ENCODE data around the gene NFYB.
A peak's percentile ranks its signal among the peaks of the same experiment; 100 is the strongest.

NFYB gene

DNA sequence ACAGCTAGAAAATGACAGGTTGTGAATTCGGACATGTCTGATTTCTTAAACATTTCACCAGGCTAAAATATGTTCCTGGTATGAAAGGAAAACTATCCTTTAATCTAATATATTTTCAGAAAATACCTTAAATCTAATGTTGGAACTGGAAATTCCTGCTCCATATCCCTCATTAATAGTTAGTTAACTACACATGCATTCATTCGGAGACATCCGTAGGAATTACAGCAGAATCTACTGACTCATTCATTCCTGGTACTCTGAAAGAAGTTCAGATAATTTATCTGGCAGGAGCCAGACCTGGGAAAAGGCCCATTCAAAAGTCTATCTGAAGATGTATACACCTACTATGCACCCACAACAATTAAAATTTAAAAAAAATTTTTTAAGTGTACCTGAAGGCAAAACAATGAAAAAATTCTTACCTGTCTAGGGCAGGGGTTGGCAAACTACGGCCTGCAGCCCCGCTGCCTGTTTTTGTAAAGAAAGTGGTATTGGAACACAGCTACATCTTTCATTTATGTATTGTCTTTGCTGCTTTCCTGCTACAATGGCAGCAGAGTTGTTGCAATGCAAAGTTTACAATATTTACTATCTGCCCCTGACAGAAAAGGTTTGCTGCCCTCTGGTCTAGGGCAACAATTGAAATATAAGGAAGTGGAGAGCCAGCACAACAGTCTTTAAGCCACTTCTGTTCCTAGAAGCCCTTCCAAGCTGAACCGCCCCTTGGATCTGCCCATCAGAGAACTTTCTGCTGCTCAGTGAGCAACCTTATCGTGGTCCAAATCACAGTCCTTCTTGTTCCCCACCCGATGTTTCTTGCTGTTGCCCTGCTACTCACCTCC, 17.9 kb upstream of the NFYB start:
- DNase-seq (ENCODE audit: low read depth), result no peak

DNA sequence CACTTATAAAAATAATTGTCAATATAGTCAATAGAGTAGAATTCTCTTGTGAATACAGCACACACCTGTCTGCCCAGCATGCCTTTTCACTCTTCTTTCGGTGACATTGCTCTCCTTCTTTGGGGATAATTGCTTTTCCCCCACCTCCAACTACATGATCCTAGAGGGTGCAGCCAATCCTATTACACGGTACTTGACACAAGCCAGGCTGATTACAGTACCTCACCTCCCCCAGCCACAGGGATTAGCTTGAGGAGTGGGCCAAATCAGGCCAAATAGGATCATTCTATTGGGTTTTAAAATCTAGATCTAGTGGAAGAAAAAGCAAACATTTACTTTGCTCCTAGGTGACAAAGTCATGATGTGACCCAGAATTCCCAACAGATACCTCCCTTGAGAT, 16.8 kb upstream of the NFYB start:
- no peak for DNase-seq (ENCODE audit: low read depth)

DNA sequence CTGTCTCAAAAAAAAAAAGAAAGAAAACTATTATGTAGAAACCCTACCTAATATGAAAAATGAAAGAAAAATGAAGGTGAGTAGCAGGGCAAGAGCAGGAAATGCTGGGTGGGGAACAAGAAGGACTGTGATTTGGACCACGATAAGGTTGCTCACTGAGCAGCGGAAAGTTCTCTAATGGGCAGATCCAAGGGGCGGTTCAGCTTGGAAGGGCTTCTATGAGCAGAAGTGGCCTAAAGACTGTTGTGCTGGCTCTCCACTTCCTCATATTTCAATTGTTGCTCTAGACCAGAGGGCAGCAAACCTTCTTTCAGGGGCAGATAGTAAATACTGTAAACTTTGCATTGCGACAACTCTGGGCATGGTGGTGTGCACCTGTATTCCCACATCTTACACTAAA, 16.3 kb upstream of the NFYB start:
- DNase-seq (ENCODE audit: low read depth), result no peak

DNA sequence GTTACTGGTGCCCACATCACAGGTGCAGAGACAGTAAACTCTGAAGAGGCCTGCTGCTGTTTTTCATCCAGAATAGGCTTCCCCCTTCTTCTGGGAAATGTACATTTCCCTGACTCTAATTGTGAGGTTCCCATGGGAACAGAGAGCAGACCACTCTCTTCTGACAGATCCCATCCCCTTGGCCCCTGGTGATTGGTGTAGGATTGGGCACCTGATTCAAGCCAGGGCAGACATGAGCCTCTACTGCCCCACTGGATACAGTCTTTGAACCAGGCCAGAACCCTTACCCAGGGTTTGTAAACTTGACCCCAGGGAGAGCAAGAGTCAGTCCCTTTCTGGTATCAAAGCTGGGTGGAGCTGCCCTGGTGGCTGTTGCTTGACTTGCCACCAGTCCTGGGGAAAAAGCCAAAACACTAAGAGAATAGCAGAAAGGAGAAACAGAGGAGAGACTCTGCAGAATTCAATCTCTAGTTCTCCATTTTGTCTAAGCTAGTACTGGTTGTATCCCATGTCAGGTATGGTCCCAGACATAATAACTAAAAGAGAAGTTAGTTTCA, 14.8 kb upstream of the NFYB start:
- no peak for DNase-seq (ENCODE audit: low read depth)

DNA sequence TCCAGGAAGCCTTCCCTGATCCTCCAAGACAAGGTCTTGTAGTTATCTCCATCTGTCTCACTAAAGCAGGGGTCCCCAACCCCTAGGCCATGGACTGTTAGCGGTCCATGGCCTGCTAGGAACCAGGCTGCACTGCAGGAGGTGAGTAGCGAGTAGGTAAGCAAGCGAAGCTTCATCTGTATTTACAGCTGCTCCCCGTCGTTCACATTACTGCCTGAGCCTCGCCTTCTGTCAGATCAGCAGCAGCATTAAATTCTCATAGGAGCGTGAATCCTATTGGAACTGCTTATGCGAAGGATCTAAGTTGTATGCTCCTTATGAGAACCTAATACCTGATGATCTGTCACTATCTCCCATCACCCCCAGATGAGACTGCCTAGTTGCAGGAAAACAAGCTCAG, 12.4 kb upstream of the NFYB start:
- DNase-seq (ENCODE audit: low read depth), result no peak

DNA sequence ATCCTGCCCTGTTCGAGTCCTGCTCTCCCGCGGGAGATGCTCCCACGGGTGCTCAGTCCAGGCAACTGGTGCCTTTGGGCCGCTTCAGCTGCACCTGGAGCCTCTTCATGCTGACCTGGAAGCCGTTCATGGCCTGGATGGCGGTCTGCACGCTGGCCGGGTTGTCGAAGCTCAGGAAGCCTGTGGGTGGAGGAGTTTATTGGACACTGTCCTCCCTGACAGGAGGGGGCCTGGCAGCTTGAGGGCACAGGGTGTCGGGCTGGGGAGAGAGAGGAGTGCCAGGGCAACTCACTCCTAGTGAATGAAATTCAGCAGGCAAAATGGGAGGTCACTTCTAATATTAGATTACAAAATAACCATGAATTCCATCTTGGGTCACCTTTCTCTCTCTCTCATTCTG, 9.3 kb upstream of the NFYB start:
- no peak for DNase-seq (ENCODE audit: low read depth)

DNA sequence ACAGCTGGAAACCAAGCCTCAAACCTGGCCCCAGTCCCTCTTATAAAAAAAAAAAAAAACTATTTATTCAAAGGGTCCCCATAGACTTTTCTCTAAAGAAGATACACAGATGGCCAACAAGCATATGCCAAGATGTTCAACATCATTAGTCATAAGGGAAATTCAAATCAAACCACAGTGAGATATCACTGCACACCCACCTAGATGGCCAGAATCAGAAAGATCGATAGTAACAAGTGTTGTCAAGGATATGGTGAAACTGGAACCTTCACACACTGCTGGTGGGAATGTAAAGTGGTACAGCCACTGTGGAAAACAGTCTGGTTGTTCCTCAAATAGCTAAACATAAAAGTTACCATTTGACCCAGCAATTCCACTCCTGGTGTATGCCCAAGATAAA, 5.9 kb upstream of the NFYB start:
- DNase-seq (ENCODE audit: low read depth), result no peak

DNA sequence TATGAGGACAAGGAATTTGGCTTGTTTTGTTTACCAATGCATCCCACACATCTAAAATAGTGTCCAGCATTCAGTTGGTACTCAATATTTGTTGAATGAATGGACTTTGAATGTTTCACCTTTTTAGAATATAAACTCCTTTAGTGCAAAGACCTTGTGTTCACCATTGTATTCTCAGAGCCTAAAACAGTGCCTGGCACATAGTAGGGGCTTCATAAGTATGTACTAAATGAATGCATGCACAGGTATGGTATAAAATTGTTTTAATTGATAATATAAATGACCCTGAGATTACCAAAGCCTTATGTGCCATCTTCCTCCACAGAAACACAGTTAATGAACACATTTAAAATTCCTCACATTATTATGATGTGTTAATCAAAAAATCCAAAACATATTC, 5.0 kb upstream of the NFYB start:
- DNase-seq (ENCODE audit: low read depth), result no peak

DNA sequence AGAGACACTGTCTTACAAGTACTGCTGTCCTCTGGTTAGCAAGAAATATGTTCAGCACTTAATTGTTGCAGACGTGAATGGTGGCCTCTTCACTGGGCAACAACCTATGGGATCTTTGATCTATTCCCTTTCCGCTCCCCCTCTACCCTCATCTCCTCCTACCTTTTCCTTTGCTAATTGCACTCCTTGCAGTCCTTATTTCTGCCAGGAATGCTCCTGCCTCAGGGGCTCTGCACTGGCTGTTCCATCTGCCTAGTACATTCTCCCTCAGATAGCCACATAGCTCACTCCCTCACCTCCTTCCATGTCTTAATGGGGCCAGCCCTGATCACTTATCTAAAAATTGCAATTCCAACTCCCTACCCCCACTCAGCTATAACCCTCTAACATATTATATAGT, 4.5 kb upstream of the NFYB start:
- no peak for DNase-seq (ENCODE audit: low read depth)

DNA sequence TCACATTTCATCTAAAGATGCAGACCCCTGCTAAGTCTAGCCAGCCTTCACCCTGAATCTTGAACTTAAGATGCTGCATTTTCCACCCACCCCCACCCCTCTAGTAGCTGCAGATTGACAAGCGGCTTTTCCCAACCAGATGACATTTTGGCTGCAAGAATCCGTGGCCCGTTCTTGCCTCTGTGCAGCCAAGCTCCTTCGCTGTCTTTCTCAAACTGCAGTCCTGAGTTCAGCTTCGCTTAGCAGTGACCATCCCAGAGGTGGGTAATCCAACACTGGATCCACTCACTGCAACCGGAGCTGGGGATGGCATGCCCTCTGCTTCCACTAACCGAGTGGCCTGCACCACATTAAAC, 765 bp upstream of the NFYB start:
- DNase-seq (ENCODE audit: low read depth), result no peak

DNA sequence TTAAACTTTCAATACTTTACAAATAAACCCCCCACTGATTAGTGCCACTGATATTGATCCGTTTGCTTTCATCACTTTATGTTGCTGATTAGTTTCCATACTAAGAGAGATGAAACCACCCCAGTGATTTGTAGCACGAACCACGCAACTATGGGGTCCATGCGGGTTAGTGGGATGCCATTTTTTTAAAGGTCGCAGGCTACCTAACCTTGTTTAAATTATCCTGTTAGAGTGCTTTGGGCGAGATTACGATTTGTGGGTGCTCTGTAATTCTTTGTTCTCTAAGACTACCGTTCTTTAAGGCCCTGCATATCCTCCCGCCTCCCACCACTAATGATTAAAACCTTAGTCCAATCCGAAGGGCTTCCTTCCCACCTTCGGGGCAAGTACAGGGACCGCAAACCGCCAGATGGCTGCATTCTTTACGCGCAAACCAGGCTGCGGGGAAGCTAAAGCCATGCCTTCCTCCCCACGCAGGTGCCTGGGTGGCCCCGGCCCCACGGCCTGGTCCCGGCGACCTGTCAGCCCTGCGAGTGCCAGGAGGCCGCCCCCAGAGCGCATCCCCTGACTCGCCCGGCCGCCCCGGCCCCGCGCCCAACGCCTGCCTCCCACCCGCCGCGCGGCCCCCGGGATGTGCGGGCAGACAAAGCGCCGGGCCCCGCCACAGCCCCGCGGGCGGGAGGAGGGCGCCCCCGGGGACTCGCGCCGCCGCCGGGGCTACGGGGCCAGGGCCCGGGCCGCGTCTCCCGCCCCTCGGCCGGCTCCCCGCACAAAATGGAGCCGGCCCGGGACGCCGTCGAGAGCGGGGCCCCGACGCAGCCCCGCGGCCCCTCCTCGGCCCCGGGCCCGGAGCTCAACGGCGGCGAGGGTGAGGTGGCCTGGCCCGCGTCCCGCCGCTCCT, 759 bp downstream of the NFYB start:
- peak; percentile 80 for DNase-seq (ENCODE audit: low read depth)

DNA sequence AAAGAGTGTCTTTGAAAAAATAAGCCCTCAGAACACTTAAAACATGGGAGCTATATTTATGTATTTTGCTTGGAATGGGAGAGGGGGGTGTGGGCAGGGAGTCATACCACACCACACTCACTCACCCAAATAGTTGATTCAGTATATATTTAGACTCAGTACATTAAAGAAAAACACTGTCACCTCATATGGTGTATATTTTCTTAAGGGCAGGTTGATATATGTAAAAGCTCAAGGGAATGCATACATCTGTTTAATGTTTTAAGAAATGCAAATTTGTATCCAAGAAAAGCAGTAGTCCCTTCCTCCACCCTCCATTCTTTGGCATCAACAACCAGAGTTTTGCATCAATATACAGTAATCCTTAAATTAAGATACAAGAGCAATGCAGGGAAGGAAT, 1.4 kb downstream of the NFYB start:
- peak; percentile 50 for DNase-seq (ENCODE audit: low read depth)

DNA sequence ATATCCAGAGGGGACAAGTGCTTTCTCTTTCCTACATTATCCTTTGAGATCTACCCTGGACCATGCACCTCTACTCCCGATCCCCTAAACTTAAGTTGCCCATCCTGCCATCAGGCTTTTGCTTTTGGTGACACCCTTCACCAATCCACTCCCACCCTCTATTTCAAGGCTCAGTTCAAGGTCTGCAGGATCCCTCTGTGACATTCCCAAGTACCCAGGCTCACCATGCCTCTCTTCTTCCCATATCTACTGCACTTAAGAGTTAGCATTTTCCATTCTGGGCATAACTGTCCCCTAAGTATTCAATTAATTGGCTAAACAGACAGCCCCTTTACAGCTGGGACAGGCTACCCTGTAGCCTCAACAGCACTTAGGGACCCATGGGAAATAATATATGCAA, 3.1 kb downstream of the NFYB start:
- no peak for DNase-seq (ENCODE audit: low read depth)

DNA sequence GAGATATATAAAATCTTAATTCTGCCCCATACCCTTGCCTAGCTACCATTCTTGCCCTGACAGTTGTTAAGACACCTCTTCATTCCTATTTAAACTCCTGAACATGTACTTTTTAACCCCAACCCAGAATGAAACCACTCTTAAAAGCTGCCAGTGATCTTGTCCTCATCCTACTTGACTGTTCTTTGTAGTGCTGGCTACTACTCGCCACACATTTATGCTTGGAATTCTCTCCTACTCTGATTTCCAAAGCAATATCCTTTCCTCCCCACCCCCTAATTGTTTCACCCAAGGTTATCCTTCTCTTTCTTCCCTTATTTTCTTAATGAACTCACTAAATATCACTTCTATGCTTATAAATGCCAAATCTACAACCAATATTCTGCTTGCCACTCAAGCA, 4.1 kb downstream of the NFYB start:
- DNase-seq (ENCODE audit: low read depth), result peak; percentile 33

DNA sequence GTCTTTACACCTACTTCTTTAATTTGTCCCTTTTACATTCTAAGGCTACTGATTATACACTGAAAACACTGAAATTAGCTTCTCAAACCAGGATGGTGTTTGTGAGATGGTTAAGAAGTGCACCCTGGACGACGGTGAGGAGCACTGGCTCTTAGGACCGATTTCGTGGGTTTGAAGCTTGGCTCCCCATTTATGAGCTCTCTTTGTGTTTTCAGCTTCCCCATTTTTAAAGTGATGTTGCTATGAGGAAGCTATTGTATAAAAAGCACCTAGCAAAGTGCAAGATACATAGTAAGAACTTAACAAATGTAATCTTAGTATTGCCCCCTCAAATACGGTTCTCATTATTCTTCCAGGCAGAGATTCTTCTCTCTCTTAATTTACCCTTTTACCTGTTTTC, 4.7 kb downstream of the NFYB start:
- DNase-seq (ENCODE audit: low read depth), result no peak

DNA sequence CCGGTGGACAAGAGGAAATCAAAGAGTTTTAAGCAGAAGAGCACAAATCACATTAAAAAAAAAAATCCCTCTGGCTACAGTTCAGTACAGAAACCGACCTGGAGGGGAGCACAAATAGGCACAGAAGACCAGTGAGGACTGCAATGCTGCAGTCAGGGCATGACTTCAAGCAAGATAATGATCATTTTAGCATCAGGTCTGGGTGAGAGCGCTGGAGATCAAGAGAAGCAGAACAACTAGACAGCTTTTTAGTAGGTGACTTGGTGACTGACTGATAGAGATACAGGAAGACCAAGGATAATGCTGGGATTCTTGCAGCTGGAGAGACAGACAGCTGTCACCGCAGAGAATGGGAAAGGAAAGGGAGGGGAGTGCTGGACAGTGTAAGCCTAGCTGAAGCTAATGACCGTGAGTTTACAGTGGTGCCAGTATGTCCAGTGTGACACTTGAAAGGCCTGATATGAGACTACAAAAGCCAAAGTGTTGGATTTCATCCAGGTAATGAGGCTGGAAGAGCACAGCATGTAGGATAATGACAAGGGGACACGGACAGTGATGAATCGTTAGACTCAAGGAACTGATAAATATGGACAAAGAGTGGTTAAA, 5.6 kb downstream of the NFYB start:
- DNase-seq (ENCODE audit: low read depth), result no peak

DNA sequence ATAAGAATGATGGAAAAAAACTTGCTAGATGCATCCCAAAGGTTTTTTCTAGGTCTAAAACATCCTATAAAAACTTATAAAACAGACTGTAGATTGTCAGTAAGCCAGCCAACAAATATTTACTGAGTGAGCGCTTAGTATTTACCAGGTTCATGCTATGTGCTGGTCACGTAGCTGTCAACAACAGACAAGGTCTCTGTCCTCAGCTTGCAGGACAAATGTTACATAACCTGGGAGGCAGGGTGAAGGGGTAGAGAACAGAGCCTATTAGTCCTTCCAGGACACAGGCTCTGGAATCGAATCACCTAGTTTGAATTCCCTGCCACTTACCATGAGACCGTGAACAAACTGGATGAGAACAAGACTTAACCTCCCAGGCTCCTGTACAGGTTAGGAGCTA, 6.4 kb downstream of the NFYB start:
- DNase-seq (ENCODE audit: low read depth), result no peak

DNA sequence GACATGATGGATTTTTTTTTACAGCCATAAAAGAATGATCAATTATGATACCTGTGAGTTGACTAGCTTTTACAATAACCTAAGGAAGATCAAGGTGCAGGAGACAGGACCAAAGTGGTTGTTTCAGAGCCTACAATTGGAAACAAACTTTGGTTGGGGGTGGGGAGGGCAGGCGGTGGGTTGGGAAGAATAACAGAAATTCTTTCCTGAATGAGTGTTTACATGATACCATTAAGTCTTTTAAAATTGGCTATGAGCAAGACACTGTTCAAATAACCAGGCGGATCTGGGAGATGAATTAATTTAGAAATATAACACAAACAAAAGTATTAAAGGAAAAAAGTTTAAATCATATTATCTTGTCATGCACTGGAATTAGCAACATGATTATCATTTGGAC, 7.2 kb downstream of the NFYB start:
- no peak for DNase-seq (ENCODE audit: low read depth)

DNA sequence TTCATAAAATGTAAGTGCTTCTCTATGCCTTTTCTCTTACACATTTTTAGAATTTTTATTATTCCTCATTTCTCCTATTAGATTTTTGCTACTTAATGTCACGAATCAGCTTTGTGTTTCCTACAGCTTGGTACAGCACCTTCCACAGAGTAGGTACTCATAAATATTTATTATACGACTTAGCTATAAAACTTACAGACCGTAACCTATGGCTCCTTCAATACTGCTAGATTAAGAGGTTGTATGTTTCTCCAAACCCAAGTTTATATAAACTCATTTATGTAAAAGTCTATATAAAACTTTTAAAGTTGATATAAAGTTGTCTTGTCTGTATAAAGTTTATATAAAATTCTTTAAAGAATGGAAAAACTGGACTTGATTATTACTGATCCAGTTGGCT, 11.5 kb downstream of the NFYB start:
- no peak for DNase-seq (ENCODE audit: low read depth)

DNA sequence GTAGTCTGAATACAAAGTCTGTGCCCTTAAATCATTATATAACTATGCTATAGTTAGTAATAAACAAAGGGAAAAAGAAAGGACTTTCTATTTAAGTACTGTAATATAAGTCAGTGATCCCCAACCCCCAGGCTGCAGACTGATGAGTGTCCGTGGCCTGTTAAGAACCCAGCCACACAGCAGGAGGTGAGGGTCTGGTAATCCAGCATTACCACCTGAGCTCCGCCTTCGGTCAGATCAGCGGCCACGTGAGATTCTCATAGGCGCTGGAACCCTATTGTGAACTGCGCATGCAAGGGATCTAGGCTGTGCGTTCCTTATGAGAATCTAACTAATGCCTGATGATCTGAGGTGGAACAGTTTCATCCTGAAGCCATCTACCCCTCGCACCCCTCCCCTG, 15.7 kb downstream of the NFYB start:
- DNase-seq (ENCODE audit: low read depth), result no peak

DNA sequence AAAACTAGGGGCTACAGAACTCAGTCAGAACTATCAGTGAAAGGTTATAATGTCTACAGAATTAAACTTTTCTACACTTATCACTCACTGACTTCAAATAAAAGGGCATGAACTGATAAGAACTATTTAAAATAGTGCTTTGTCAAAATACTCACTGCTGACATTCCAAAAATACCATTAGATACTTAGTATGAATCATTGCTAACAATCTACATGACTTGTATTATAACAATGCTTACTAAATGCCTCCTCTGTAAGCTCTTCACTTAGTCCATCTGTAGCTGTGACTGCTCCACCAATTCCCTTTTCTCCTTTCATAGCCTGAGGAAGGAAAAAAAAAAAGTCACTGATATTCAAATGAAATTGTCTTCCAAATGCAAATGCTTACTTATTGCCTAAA, 17.0 kb downstream of the NFYB start:
- peak; percentile 91 for DNase-seq (ENCODE audit: low read depth)

DNA sequence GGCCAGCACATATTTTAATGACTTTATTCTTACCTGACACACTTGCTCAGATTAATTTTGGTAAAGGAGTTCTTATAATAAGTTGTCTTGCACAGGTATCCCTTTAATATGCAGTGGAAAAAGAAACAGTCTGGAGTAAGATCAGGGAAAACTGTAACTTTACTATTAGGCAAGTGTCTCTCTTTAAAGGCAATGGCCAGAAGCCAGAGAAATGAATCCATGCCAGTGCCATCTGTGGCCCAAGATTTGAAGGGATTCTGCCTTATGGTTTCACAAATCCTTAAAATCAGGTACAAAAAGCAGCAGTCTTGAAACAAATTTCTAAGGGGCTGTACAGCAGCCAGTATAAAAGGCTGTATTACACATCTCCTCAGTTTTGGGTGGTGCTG, 22.4 kb downstream of the NFYB start:
- DNase-seq (ENCODE audit: low read depth), result no peak
